Measurements from ENCODE around the gene PUS3. TPM values are rescaled to one million over a fixed set of nuclear protein-coding genes. Genes with fewer than 3 reads are reported as not detected.

Gene PUS3
- polyA plus RNA-seq, 3 donors, result 2.0 to 5.3 (median 3.1) TPM

GRCh38 chr11:125930076-125930450 lies 27.1 kb upstream of the PUS3 start:
- Mint-ChIP-seq H3K9me3 (no peaks in the 10 kb centered on the region), H3K4me3 (no peak overlapping the region)

GRCh38 chr11:125929445-125930075 lies 26.6 kb upstream of the PUS3 start:
- H3K36me3 Mint-ChIP-seq, result no peaks in the 10 kb centered on the region
- no peak overlapping the region for H3K4me3 Mint-ChIP-seq
- intact Hi-C loops (cut with micrococcal nuclease), result no loop called here
- H3K9ac ChIP-seq (ENCODE audit: insufficient read depth, low read length, poor library complexity, severe bottlenecking), result no peak overlapping the region
- H3K27ac Mint-ChIP-seq, result peak overlapping the region in 1 of 7 donors; percentile 66
- H3K4me1 ChIP-seq (ENCODE audit: control insufficient read depth in 1 of 2, insufficient read depth in 2 of 2, low read length in 2 of 2), result peaks cover 9 to 10% of the 10 kb centered on the region in 2 donors
- H3K79me2 ChIP-seq (ENCODE audit: insufficient read depth, low read length), result no peaks in the 10 kb centered on the region
- WGBS (ENCODE audit: insufficient coverage), result 68% methylated on average over 7 of the region's 9 CpGs
- no peaks in the 10 kb centered on the region for H3K9me3 ChIP-seq (replicated peaks in 1 of 2; ENCODE audit: control insufficient read depth in 1 of 2, insufficient read depth in 1 of 2, low read length in 2 of 2)
- H3K36me3 ChIP-seq (replicated peaks in 1 of 2; ENCODE audit: control insufficient read depth in 1 of 2, insufficient read depth in 2 of 2, low read length in 2 of 2), result no peaks in the 10 kb centered on the region
- H4K20me1 ChIP-seq (ENCODE audit: insufficient read depth, low read length), result no peaks in the 10 kb centered on the region
- peaks cover 12% of the 10 kb centered on the region for H3K4me1 Mint-ChIP-seq
- H3K27me3 ChIP-seq (ENCODE audit: control insufficient read depth in 2 of 2, insufficient read depth in 2 of 2, low read length in 2 of 2), result no peaks in the 10 kb centered on the region
- peak in 1 of 3 donors; percentile 2 for DNase-seq
- no peaks in the 10 kb centered on the region for H3K9me3 Mint-ChIP-seq
- H3K27me3 Mint-ChIP-seq (ENCODE audit: low read depth in 3 of 3), result peaks cover 0 to 3% (median 1%) of the 10 kb centered on the region in 3 donors
- no peak overlapping the region for H3K4me2 ChIP-seq (replicated peaks; ENCODE audit: extremely low read depth, low read length, poor library complexity, severe bottlenecking)
- H2AFZ ChIP-seq (ENCODE audit: insufficient read depth, low read depth, low read length, poor library complexity, severe bottlenecking), result no peak overlapping the region
- no peak overlapping the region for H3K4me3 ChIP-seq (replicated peaks in 1 of 3; ENCODE audit: low read depth in 2 of 3, low read length in 3 of 3)
- TF ChIP-seq CTCF (IDR thresholded peaks at IDR 0.05), result no peak
- no peak overlapping the region for H3K27ac ChIP-seq (ENCODE audit: low read depth in 1 of 2, low read length in 2 of 2)

More at GRCh38 chr11:125930076-125930450, 27.1 kb upstream of the PUS3 start:
- no peaks in the 10 kb centered on the region for H3K27me3 ChIP-seq (ENCODE audit: control insufficient read depth in 2 of 2, insufficient read depth in 2 of 2, low read length in 2 of 2)
- peaks cover 12% of the 10 kb centered on the region for H3K4me1 Mint-ChIP-seq
- H3K27ac ChIP-seq (ENCODE audit: low read depth in 1 of 2, low read length in 2 of 2), result no peak overlapping the region
- TF ChIP-seq CTCF (IDR thresholded peaks at IDR 0.05), result no peak
- H3K27ac Mint-ChIP-seq, result no peak overlapping the region
- H3K9me3 ChIP-seq (replicated peaks in 1 of 2; ENCODE audit: control insufficient read depth in 1 of 2, insufficient read depth in 1 of 2, low read length in 2 of 2), result no peaks in the 10 kb centered on the region
- no peak for DNase-seq
- no CpG with 5 or more reads among the region's 11 CpGs for WGBS (ENCODE audit: insufficient coverage)
- H3K4me2 ChIP-seq (replicated peaks; ENCODE audit: extremely low read depth, low read length, poor library complexity, severe bottlenecking), result no peak overlapping the region
- H3K4me1 ChIP-seq (ENCODE audit: control insufficient read depth in 1 of 2, insufficient read depth in 2 of 2, low read length in 2 of 2), result peaks cover 9 to 10% of the 10 kb centered on the region in 2 donors
- no peak overlapping the region for H3K9ac ChIP-seq (ENCODE audit: insufficient read depth, low read length, poor library complexity, severe bottlenecking)
- H2AFZ ChIP-seq (ENCODE audit: insufficient read depth, low read depth, low read length, poor library complexity, severe bottlenecking), result no peak overlapping the region
- no peaks in the 10 kb centered on the region for H3K36me3 Mint-ChIP-seq
- peaks cover 0 to 3% (median 1%) of the 10 kb centered on the region in 3 donors for H3K27me3 Mint-ChIP-seq (ENCODE audit: low read depth in 3 of 3)
- H3K79me2 ChIP-seq (ENCODE audit: insufficient read depth, low read length), result no peaks in the 10 kb centered on the region
- H4K20me1 ChIP-seq (ENCODE audit: insufficient read depth, low read length), result no peaks in the 10 kb centered on the region
- intact Hi-C loops (cut with micrococcal nuclease), result no loop called here
- H3K4me3 ChIP-seq (replicated peaks in 1 of 3; ENCODE audit: low read depth in 2 of 3, low read length in 3 of 3), result no peak overlapping the region
- no peaks in the 10 kb centered on the region for H3K36me3 ChIP-seq (replicated peaks in 1 of 2; ENCODE audit: control insufficient read depth in 1 of 2, insufficient read depth in 2 of 2, low read length in 2 of 2)

Data from CD14-positive monocyte (primary cell).